ENCODE measurements around the gene DCC.
"Not testable (repeated sequence)": the region's sequence is repeated elsewhere in the genome, so short reads cannot be mapped to it uniquely, and the experiment has no call there.

Gene DCC

GRCh38 chr18:52344881-52345280 is 4.9 kb downstream of the DCC start:
- no peak for DNase-seq (ENCODE audit: insufficient read length, low spot score)
- no peak for TF ChIP-seq CTCF (IDR thresholded peaks at IDR 0.05; ENCODE audit: insufficient read depth, missing control alignments)
- FAIRE-seq, result no peak

- no peak for TF ChIP-seq CTCF (IDR thresholded peaks at IDR 0.05; ENCODE audit: insufficient read depth, missing control alignments)
- FAIRE-seq, result no peak
- DNase-seq (ENCODE audit: insufficient read length, low spot score), result no peak
Measured at GRCh38 chr18:52345428-52345827, 5.4 kb downstream of the DCC start.

- DNase-seq (ENCODE audit: insufficient read length, low spot score) (no peak), FAIRE-seq (no peak)
- TF ChIP-seq CTCF (IDR thresholded peaks at IDR 0.05; ENCODE audit: insufficient read depth, missing control alignments), result no peak
Measured at GRCh38 chr18:52348209-52348608, 8.2 kb downstream of the DCC start.

GRCh38 chr18:52349498-52349897 is 9.5 kb downstream of the DCC start:
- peak; percentile 48 for FAIRE-seq
- no peak for TF ChIP-seq CTCF (IDR thresholded peaks at IDR 0.05; ENCODE audit: insufficient read depth, missing control alignments)
- no peak for DNase-seq (ENCODE audit: insufficient read length, low spot score)

GRCh38 chr18:52352920-52353319 is 12.9 kb downstream of the DCC start:
- DNase-seq (ENCODE audit: insufficient read length, low spot score), result no peak
- TF ChIP-seq CTCF (IDR thresholded peaks at IDR 0.05; ENCODE audit: insufficient read depth, missing control alignments), result no peak
- FAIRE-seq, result no peak

- no peak for FAIRE-seq
- no peak for TF ChIP-seq CTCF (IDR thresholded peaks at IDR 0.05; ENCODE audit: insufficient read depth, missing control alignments)
- DNase-seq (ENCODE audit: insufficient read length, low spot score), result no peak
Measured at GRCh38 chr18:52353589-52353988, 13.6 kb downstream of the DCC start.

GRCh38 chr18:52363861-52364260 is 23.9 kb downstream of the DCC start:
- no peak for DNase-seq (ENCODE audit: insufficient read length, low spot score)
- no peak for TF ChIP-seq CTCF (IDR thresholded peaks at IDR 0.05; ENCODE audit: insufficient read depth, missing control alignments)
- no peak for FAIRE-seq

- DNase-seq (ENCODE audit: insufficient read length, low spot score); FAIRE-seq: not testable (repeated sequence)
Measured at GRCh38 chr18:52366851-52367250, 26.9 kb downstream of the DCC start.
